Fibroblast of pulmonary artery (primary cell): Measurements from ENCODE around the gene MICAL2.
"Not testable (repeated sequence)": the region's sequence is repeated elsewhere in the genome, so short reads cannot be mapped to it uniquely, and the experiment has no call there.

Source experiments
- DNase-seq: peaks from one replicate; pipeline ENCODE4 v3.0.0-alpha.2; 2010; ENCODE audit warnings: low read depth
- H3K4me3 ChIP-seq: replicated peaks from 2 replicates; pipeline ENCODE4 v1.5.1; 2011; ENCODE audit warnings: low read depth, mild to moderate bottlenecking, control low read depth, low read length, moderate library complexity
- CTCF ChIP-seq: IDR thresholded peaks from 2 replicates; pipeline ENCODE4 v1.5.1; 2011; ENCODE audit warnings: mild to moderate bottlenecking, control low read depth, low read length, inconsistent platforms; ENCODE audit errors: missing control alignments

MICAL2 gene

GRCh38 chr11:12141283-12141682 is 30.9 kb downstream of the MICAL2 start:
- DNase-seq: no peak
- H3K4me3 ChIP-seq: no peak overlapping the region
- no peak for TF ChIP-seq CTCF

- H3K4me3 ChIP-seq: no peak overlapping the region
- TF ChIP-seq CTCF: no peak
- DNase-seq: no peak
Observed at GRCh38 chr11:12142176-12142575, 31.8 kb downstream of the MICAL2 start.

GRCh38 chr11:12142909-12143308 is 32.5 kb downstream of the MICAL2 start:
- DNase-seq: no peak
- H3K4me3 ChIP-seq: no peak overlapping the region
- no peak for TF ChIP-seq CTCF

GRCh38 chr11:12143461-12144258 is 33.3 kb downstream of the MICAL2 start:
- peak; percentile 64 for DNase-seq
- no peak overlapping the region for H3K4me3 ChIP-seq
- no peak for TF ChIP-seq CTCF

- H3K4me3 ChIP-seq: no peak overlapping the region
- DNase-seq: no peak
Observed at GRCh38 chr11:12144330-12145174, 34.2 kb downstream of the MICAL2 start.

GRCh38 chr11:12146678-12147077 is 36.3 kb downstream of the MICAL2 start:
- not testable (repeated sequence) for DNase-seq, H3K4me3 ChIP-seq

More at GRCh38 chr11:12144330-12145174, 34.2 kb downstream of the MICAL2 start:
- no peak for TF ChIP-seq CTCF

GRCh38 chr11:12147827-12148226 is 37.4 kb downstream of the MICAL2 start:
- H3K4me3 ChIP-seq: no peak overlapping the region
- no peak for DNase-seq
- TF ChIP-seq CTCF: no peak
